ENCODE data around the gene FAM171A2.

FAM171A2 gene

GRCh38 chr17:44351464-44351863 is 12.2 kb downstream of the FAM171A2 start:
- Histone ChIP-seq H3K79me1 (replicated peaks; ENCODE audit: low read length, poor library complexity, severe bottlenecking) (peaks cover 14% of the 10 kb centered on the region), H3K4me2 (ENCODE audit: low read length, poor library complexity, severe bottlenecking) (no peak overlapping the region), H2BK120ac (ENCODE audit: low read depth, low read length) (no peak overlapping the region), H2BK15ac (ENCODE audit: low read depth, poor library complexity, severe bottlenecking) (no peak overlapping the region), H3K18ac (ENCODE audit: low read depth in 1 of 2, low read length in 2 of 2) (no peak overlapping the region), H3K4me3 (ENCODE audit: insufficient read depth in 1 of 2, low read depth in 1 of 2, low read length in 2 of 2) (no peak overlapping the region), H3K4ac (ENCODE audit: low read depth in 1 of 2, low read length in 2 of 2) (no peak overlapping the region), H3K27ac (ENCODE audit: low read length, poor library complexity, severe bottlenecking) (no peak overlapping the region), H3K9ac (ENCODE audit: low read length) (no peak overlapping the region), H4K8ac (ENCODE audit: low read length) (no peak overlapping the region), H3K27me3 (ENCODE audit: control insufficient read depth in 1 of 2, insufficient read depth in 1 of 2, low read length in 2 of 2) (peaks cover 0 to 3% of the 10 kb centered on the region in 2 experiments), H3K14ac (ENCODE audit: low read length in 2 of 2) (no peak overlapping the region), H2AK5ac (ENCODE audit: low read length, severe bottlenecking) (no peak overlapping the region), H2AFZ (ENCODE audit: low read depth, low read length) (no peak overlapping the region), H4K91ac (ENCODE audit: low read length) (no peak overlapping the region), H3K36me3 (ENCODE audit: control insufficient read depth in 1 of 2, insufficient read depth in 2 of 2, low read depth in 1 of 2, low read length in 2 of 2) (peaks cover 42 to 79% of the 10 kb centered on the region in 2 experiments), H3K23ac (ENCODE audit: low read length in 2 of 2) (no peak overlapping the region), H3K4me1 (ENCODE audit: control insufficient read depth, insufficient read depth, low read depth, low read length) (peaks cover 8% of the 10 kb centered on the region), H2BK5ac (ENCODE audit: low read depth, low read length, poor library complexity, severe bottlenecking) (no peak overlapping the region), H3K9me3 (ENCODE audit: control insufficient read depth, low read length) (no peaks in the 10 kb centered on the region), H2BK12ac (ENCODE audit: low read length in 2 of 2) (no peak overlapping the region)
- no peak for DNase-seq
- WGBS: 94% methylated on average over 8 of the region's 8 CpGs

GRCh38 chr17:44350733-44351226 is 12.9 kb downstream of the FAM171A2 start:
- no peak overlapping the region for H4K8ac ChIP-seq (ENCODE audit: low read length)
- no peak overlapping the region for H3K4me3 ChIP-seq (ENCODE audit: insufficient read depth in 1 of 2, low read depth in 1 of 2, low read length in 2 of 2)
- H2BK5ac ChIP-seq (ENCODE audit: low read depth, low read length, poor library complexity, severe bottlenecking): no peak overlapping the region
- H2BK12ac ChIP-seq (ENCODE audit: low read length in 2 of 2): no peak overlapping the region
- H4K91ac ChIP-seq (ENCODE audit: low read length): no peak overlapping the region
- H3K79me1 ChIP-seq (replicated peaks; ENCODE audit: low read length, poor library complexity, severe bottlenecking): peaks cover 19% of the 10 kb centered on the region
- H2BK120ac ChIP-seq (ENCODE audit: low read depth, low read length): no peak overlapping the region
- WGBS: 71% methylated on average over 6 of the region's 6 CpGs
- H3K27me3 ChIP-seq (ENCODE audit: control insufficient read depth in 1 of 2, insufficient read depth in 1 of 2, low read length in 2 of 2): no peaks in the 10 kb centered on the region
- no peak overlapping the region for H3K14ac ChIP-seq (ENCODE audit: low read length in 2 of 2)
- H2AFZ ChIP-seq (ENCODE audit: low read depth, low read length): no peak overlapping the region
- H3K4me1 ChIP-seq (ENCODE audit: control insufficient read depth, insufficient read depth, low read depth, low read length): peaks cover 14% of the 10 kb centered on the region
- H3K18ac ChIP-seq (ENCODE audit: low read depth in 1 of 2, low read length in 2 of 2): no peak overlapping the region
- H2BK15ac ChIP-seq (ENCODE audit: low read depth, poor library complexity, severe bottlenecking): no peak overlapping the region
- no peak overlapping the region for H3K4me2 ChIP-seq (ENCODE audit: low read length, poor library complexity, severe bottlenecking)
- no peaks in the 10 kb centered on the region for H3K9me3 ChIP-seq (ENCODE audit: control insufficient read depth, low read length)
- peaks cover 42 to 73% of the 10 kb centered on the region in 2 experiments for H3K36me3 ChIP-seq (ENCODE audit: control insufficient read depth in 1 of 2, insufficient read depth in 2 of 2, low read depth in 1 of 2, low read length in 2 of 2)
- no peak overlapping the region for H3K4ac ChIP-seq (ENCODE audit: low read depth in 1 of 2, low read length in 2 of 2)
- peak; percentile 58 for DNase-seq
- no peak overlapping the region for H2AK5ac ChIP-seq (ENCODE audit: low read length, severe bottlenecking)
- no peak overlapping the region for H3K27ac ChIP-seq (ENCODE audit: low read length, poor library complexity, severe bottlenecking)
- no peak overlapping the region for H3K9ac ChIP-seq (ENCODE audit: low read length)
- H3K23ac ChIP-seq (ENCODE audit: low read length in 2 of 2): no peak overlapping the region

- Histone ChIP-seq H3K27ac (ENCODE audit: low read length, poor library complexity, severe bottlenecking) (no peak overlapping the region), H2BK12ac (ENCODE audit: low read length in 2 of 2) (no peak overlapping the region), H3K9me3 (ENCODE audit: control insufficient read depth, low read length) (no peaks in the 10 kb centered on the region), H2BK15ac (ENCODE audit: low read depth, poor library complexity, severe bottlenecking) (no peak overlapping the region), H3K4me3 (ENCODE audit: insufficient read depth in 1 of 2, low read depth in 1 of 2, low read length in 2 of 2) (no peak overlapping the region), H4K8ac (ENCODE audit: low read length) (no peak overlapping the region), H3K14ac (ENCODE audit: low read length in 2 of 2) (no peak overlapping the region), H3K23ac (ENCODE audit: low read length in 2 of 2) (no peak overlapping the region), H3K36me3 (ENCODE audit: control insufficient read depth in 1 of 2, insufficient read depth in 2 of 2, low read depth in 1 of 2, low read length in 2 of 2) (peaks cover 42 to 62% of the 10 kb centered on the region in 2 experiments), H3K4me2 (ENCODE audit: low read length, poor library complexity, severe bottlenecking) (no peak overlapping the region), H3K4ac (ENCODE audit: low read depth in 1 of 2, low read length in 2 of 2) (no peak overlapping the region), H3K4me1 (ENCODE audit: control insufficient read depth, insufficient read depth, low read depth, low read length) (peaks cover 15% of the 10 kb centered on the region), H2BK120ac (ENCODE audit: low read depth, low read length) (no peak overlapping the region), H2BK5ac (ENCODE audit: low read depth, low read length, poor library complexity, severe bottlenecking) (no peak overlapping the region), H2AK5ac (ENCODE audit: low read length, severe bottlenecking) (no peak overlapping the region), H3K9ac (ENCODE audit: low read length) (no peak overlapping the region), H2AFZ (ENCODE audit: low read depth, low read length) (no peak overlapping the region), H3K18ac (ENCODE audit: low read depth in 1 of 2, low read length in 2 of 2) (no peak overlapping the region), H4K91ac (ENCODE audit: low read length) (no peak overlapping the region), H3K79me1 (replicated peaks; ENCODE audit: low read length, poor library complexity, severe bottlenecking) (peaks cover 24% of the 10 kb centered on the region), H3K27me3 (ENCODE audit: control insufficient read depth in 1 of 2, insufficient read depth in 1 of 2, low read length in 2 of 2) (no peaks in the 10 kb centered on the region)
- WGBS: 89% methylated on average over 12 of the region's 12 CpGs
- DNase-seq: no peak
Measured at GRCh38 chr17:44349553-44350070, 14.0 kb downstream of the FAM171A2 start.

GRCh38 chr17:44348988-44349364 is 14.7 kb downstream of the FAM171A2 start:
- H2BK12ac ChIP-seq (ENCODE audit: low read length in 2 of 2): no peak overlapping the region

More at GRCh38 chr17:44348988-44349364, 14.7 kb downstream of the FAM171A2 start:
- Histone ChIP-seq H4K8ac (ENCODE audit: low read length) (no peak overlapping the region), H3K4me3 (ENCODE audit: insufficient read depth in 1 of 2, low read depth in 1 of 2, low read length in 2 of 2) (no peak overlapping the region), H3K79me1 (replicated peaks; ENCODE audit: low read length, poor library complexity, severe bottlenecking) (peaks cover 24% of the 10 kb centered on the region), H2BK5ac (ENCODE audit: low read depth, low read length, poor library complexity, severe bottlenecking) (no peak overlapping the region), H2BK120ac (ENCODE audit: low read depth, low read length) (no peak overlapping the region), H4K91ac (ENCODE audit: low read length) (no peak overlapping the region), H3K23ac (ENCODE audit: low read length in 2 of 2) (no peak overlapping the region), H2AK5ac (ENCODE audit: low read length, severe bottlenecking) (no peak overlapping the region), H3K9me3 (ENCODE audit: control insufficient read depth, low read length) (no peaks in the 10 kb centered on the region), H3K4ac (ENCODE audit: low read depth in 1 of 2, low read length in 2 of 2) (no peak overlapping the region), H3K27me3 (ENCODE audit: control insufficient read depth in 1 of 2, insufficient read depth in 1 of 2, low read length in 2 of 2) (no peaks in the 10 kb centered on the region), H3K27ac (ENCODE audit: low read length, poor library complexity, severe bottlenecking) (no peak overlapping the region), H3K4me2 (ENCODE audit: low read length, poor library complexity, severe bottlenecking) (no peak overlapping the region), H3K14ac (ENCODE audit: low read length in 2 of 2) (no peak overlapping the region), H3K18ac (ENCODE audit: low read depth in 1 of 2, low read length in 2 of 2) (peak overlapping the region in 1 of 2 experiments; percentile 30), H2BK15ac (ENCODE audit: low read depth, poor library complexity, severe bottlenecking) (no peak overlapping the region), H2AFZ (ENCODE audit: low read depth, low read length) (no peak overlapping the region), H3K9ac (ENCODE audit: low read length) (no peak overlapping the region), H3K4me1 (ENCODE audit: control insufficient read depth, insufficient read depth, low read depth, low read length) (peaks cover 17% of the 10 kb centered on the region), H3K36me3 (ENCODE audit: control insufficient read depth in 1 of 2, insufficient read depth in 2 of 2, low read depth in 1 of 2, low read length in 2 of 2) (peaks cover 42 to 55% of the 10 kb centered on the region in 2 experiments)
- no peak for DNase-seq
- 94% methylated on average over 6 of the region's 6 CpGs for WGBS
